ENCODE data around the gene GABARAPL1. TPM values are rescaled to one million over a fixed set of nuclear protein-coding genes. Genes with fewer than 3 reads are reported as not detected.

The GABARAPL1 gene
- total and polyA plus RNA-seq, 4 donors, result 44.0 to 88.5 (median 75.0) TPM

DNA sequence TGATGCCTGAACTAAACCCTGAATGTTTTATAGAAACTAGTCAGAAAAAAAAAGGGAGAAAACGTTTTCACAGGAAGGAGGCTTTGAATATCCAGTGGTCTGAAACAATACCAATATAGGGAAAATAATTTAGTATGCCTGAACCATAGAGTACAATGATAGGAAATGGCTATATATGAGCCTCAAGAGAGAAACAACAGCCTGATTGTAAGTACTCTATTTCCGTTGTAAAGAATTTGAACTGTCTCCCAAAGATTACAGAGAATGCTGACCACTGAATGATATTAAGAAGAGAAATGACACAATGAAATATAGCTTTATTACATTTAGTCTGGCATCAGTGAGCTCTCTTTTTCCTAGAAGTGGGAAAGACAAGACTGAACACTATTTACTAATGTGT lies 5.5 kb upstream of the GABARAPL1 start:
- Histone ChIP-seq H3K27me3 (ENCODE audit: control insufficient read depth in 3 of 3, insufficient read depth in 3 of 3, low read length in 2 of 3) (peaks cover 0 to 2% (median 0%) of the 10 kb centered on the region in 3 donors), H3K27ac (ENCODE audit: low read depth in 1 of 2, low read length in 1 of 2) (no peak overlapping the region), H3K4me3 (no peak overlapping the region), H3K4me1 (ENCODE audit: control insufficient read depth in 5 of 5, insufficient read depth in 5 of 5, low read length in 5 of 5) (no peaks in the 10 kb centered on the region), H3K9ac (ENCODE audit: insufficient read depth in 1 of 2, low read length in 2 of 2) (no peak overlapping the region), H3K36me3 (ENCODE audit: control insufficient read depth in 4 of 4, insufficient read depth in 4 of 4, low read length in 4 of 4) (no peaks in the 10 kb centered on the region), H3K9me3 (ENCODE audit: control insufficient read depth in 4 of 4, insufficient read depth in 3 of 4, low read length in 3 of 4) (no peaks in the 10 kb centered on the region)
- WGBS, 2 donors, result 26 to 31% methylated on average over 2 of the region's 2 CpGs
- TF ChIP-seq, protein P1, sequence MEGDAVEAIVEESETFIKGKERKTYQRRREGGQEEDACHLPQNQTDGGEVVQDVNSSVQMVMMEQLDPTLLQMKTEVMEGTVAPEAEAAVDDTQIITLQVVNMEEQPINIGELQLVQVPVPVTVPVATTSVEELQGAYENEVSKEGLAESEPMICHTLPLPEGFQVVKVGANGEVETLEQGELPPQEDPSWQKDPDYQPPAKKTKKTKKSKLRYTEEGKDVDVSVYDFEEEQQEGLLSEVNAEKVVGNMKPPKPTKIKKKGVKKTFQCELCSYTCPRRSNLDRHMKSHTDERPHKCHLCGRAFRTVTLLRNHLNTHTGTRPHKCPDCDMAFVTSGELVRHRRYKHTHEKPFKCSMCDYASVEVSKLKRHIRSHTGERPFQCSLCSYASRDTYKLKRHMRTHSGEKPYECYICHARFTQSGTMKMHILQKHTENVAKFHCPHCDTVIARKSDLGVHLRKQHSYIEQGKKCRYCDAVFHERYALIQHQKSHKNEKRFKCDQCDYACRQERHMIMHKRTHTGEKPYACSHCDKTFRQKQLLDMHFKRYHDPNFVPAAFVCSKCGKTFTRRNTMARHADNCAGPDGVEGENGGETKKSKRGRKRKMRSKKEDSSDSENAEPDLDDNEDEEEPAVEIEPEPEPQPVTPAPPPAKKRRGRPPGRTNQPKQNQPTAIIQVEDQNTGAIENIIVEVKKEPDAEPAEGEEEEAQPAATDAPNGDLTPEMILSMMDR (IDR thresholded peaks at IDR 0.05; ENCODE audit: control extremely low read depth, extremely low read depth), result no peak
- no peak for DNase-seq
- ATAC-seq (ENCODE audit: insufficient read depth, low FRiP score), result no peak

- TF ChIP-seq, protein P1 (IDR thresholded peaks at IDR 0.05; ENCODE audit: control extremely low read depth, extremely low read depth), result no peak
- Histone ChIP-seq H3K27me3 (ENCODE audit: control insufficient read depth in 3 of 3, insufficient read depth in 3 of 3, low read length in 2 of 3) (no peaks in the 10 kb centered on the region), H3K4me1 (ENCODE audit: control insufficient read depth in 5 of 5, insufficient read depth in 5 of 5, low read length in 5 of 5) (peaks cover 0 to 16% (median 6%) of the 10 kb centered on the region in 5 donors), H3K27ac (ENCODE audit: low read depth in 1 of 2, low read length in 1 of 2) (no peak overlapping the region), H3K4me3 (no peak overlapping the region), H3K36me3 (ENCODE audit: control insufficient read depth in 4 of 4, insufficient read depth in 4 of 4, low read length in 4 of 4) (no peaks in the 10 kb centered on the region), H3K9ac (ENCODE audit: insufficient read depth in 1 of 2, low read length in 2 of 2) (no peak overlapping the region), H3K9me3 (ENCODE audit: control insufficient read depth in 4 of 4, insufficient read depth in 3 of 4, low read length in 3 of 4) (no peaks in the 10 kb centered on the region)
- ATAC-seq (ENCODE audit: insufficient read depth, low FRiP score), result no peak
- 95 to 97% methylated on average over 15 of the region's 15 CpGs for WGBS, 2 donors
- no peak for DNase-seq
Observed at GRCh38 chr12:10210225-10210624, 2.5 kb upstream of the GABARAPL1 start.

- Histone ChIP-seq H3K9me3 (ENCODE audit: control insufficient read depth in 4 of 4, insufficient read depth in 3 of 4, low read length in 3 of 4) (no peaks in the 10 kb centered on the region), H3K9ac (ENCODE audit: insufficient read depth in 1 of 2, low read length in 2 of 2) (no peak overlapping the region), H3K27me3 (ENCODE audit: control insufficient read depth in 3 of 3, insufficient read depth in 3 of 3, low read length in 2 of 3) (no peaks in the 10 kb centered on the region), H3K4me1 (ENCODE audit: control insufficient read depth in 5 of 5, insufficient read depth in 5 of 5, low read length in 5 of 5) (peaks cover 0 to 16% (median 8%) of the 10 kb centered on the region in 5 donors), H3K27ac (ENCODE audit: low read depth in 1 of 2, low read length in 1 of 2) (peak overlapping the region in 1 of 2 donors; percentile 39), H3K36me3 (ENCODE audit: control insufficient read depth in 4 of 4, insufficient read depth in 4 of 4, low read length in 4 of 4) (no peaks in the 10 kb centered on the region), H3K4me3 (no peak overlapping the region)
- ATAC-seq (ENCODE audit: insufficient read depth, low FRiP score), result no peak
- DNase-seq, result no peak
- 94 to 95% methylated on average over 25 of the region's 25 CpGs for WGBS, 2 donors
- TF ChIP-seq, protein P1 (IDR thresholded peaks at IDR 0.05; ENCODE audit: control extremely low read depth, extremely low read depth), result no peak
Observed at GRCh38 chr12:10211101-10211939, 1.4 kb upstream of the GABARAPL1 start.
